ENCODE results near the gene ACER3. TPM values are rescaled to one million over a fixed set of nuclear protein-coding genes. Genes with fewer than 3 reads are reported as not detected.

Gene ACER3
- total and polyA plus RNA-seq, 2 experiments from 2014 or later, result 6.2 to 26.5 TPM

- TF ChIP-seq, protein P1, sequence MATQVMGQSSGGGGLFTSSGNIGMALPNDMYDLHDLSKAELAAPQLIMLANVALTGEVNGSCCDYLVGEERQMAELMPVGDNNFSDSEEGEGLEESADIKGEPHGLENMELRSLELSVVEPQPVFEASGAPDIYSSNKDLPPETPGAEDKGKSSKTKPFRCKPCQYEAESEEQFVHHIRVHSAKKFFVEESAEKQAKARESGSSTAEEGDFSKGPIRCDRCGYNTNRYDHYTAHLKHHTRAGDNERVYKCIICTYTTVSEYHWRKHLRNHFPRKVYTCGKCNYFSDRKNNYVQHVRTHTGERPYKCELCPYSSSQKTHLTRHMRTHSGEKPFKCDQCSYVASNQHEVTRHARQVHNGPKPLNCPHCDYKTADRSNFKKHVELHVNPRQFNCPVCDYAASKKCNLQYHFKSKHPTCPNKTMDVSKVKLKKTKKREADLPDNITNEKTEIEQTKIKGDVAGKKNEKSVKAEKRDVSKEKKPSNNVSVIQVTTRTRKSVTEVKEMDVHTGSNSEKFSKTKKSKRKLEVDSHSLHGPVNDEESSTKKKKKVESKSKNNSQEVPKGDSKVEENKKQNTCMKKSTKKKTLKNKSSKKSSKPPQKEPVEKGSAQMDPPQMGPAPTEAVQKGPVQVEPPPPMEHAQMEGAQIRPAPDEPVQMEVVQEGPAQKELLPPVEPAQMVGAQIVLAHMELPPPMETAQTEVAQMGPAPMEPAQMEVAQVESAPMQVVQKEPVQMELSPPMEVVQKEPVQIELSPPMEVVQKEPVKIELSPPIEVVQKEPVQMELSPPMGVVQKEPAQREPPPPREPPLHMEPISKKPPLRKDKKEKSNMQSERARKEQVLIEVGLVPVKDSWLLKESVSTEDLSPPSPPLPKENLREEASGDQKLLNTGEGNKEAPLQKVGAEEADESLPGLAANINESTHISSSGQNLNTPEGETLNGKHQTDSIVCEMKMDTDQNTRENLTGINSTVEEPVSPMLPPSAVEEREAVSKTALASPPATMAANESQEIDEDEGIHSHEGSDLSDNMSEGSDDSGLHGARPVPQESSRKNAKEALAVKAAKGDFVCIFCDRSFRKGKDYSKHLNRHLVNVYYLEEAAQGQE (IDR thresholded peaks at IDR 0.05; ENCODE audit: unreplicated experiment), result no peak
- no peak for TF ChIP-seq NANOG (IDR thresholded peaks at IDR 0.05; ENCODE audit: borderline replicate concordance)
- no peak for TF ChIP-seq ZNF331 (CRISPR knock-in tag; IDR thresholded peaks at IDR 0.05; ENCODE audit: low read depth)
- no peak for TF ChIP-seq POLR2AphosphoS5 (IDR thresholded peaks at IDR 0.05; ENCODE audit: low read depth)
- no peak for TF ChIP-seq ZNF114 (CRISPR knock-in tag; IDR thresholded peaks at IDR 0.05)
- TF ChIP-seq, protein P2, sequence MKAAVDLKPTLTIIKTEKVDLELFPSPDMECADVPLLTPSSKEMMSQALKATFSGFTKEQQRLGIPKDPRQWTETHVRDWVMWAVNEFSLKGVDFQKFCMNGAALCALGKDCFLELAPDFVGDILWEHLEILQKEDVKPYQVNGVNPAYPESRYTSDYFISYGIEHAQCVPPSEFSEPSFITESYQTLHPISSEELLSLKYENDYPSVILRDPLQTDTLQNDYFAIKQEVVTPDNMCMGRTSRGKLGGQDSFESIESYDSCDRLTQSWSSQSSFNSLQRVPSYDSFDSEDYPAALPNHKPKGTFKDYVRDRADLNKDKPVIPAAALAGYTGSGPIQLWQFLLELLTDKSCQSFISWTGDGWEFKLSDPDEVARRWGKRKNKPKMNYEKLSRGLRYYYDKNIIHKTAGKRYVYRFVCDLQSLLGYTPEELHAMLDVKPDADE (IDR thresholded peaks at IDR 0.05), result no peak
Measured at GRCh38 chr11:76888989-76889388, 28.3 kb downstream of the ACER3 start (continued).

GRCh38 chr11:76889411-76889975 lies 28.8 kb downstream of the ACER3 start:
- Histone ChIP-seq H3K9me2 (ENCODE audit: insufficient read depth) (no peaks in the 10 kb centered on the region), H3K79me2 (replicated peaks; ENCODE audit: insufficient read depth) (peaks cover 3% of the 10 kb centered on the region; the same call in 1 of the 2 replicates), H3K27ac (ENCODE audit: low read depth) (no peak overlapping the region), H3K4me2 (no peak overlapping the region), H4K20me1 (replicated peaks; ENCODE audit: insufficient read depth) (no peaks in the 10 kb centered on the region; the same call in 1 of the 2 replicates), H3K4me1 (ENCODE audit: insufficient read depth) (0 out of 2 replicates have a peak, but pooled peaks cover 7% of the 10 kb centered on the region), H3K36me3 (ENCODE audit: insufficient read depth) (no peaks in the 10 kb centered on the region), H3K27me3 (ENCODE audit: insufficient read depth) (no peaks in the 10 kb centered on the region), H2AFZ (no peak overlapping the region), H3F3A (replicated peaks; ENCODE audit: low read depth) (no peaks in the 10 kb centered on the region), H3K4me3 (no peak overlapping the region)
- DNase-seq (ENCODE audit: low spot score), result no peak
- Mint-ChIP-seq H3K4me1 (peaks cover under 1% of the 10 kb centered on the region), H3K4me3 (no peak overlapping the region), H3K27me3 (ENCODE audit: insufficient read depth, low read depth, poor library complexity) (no peaks in the 10 kb centered on the region), H3K27ac (no peak overlapping the region), H3K9me3 (no peaks in the 10 kb centered on the region), H3K36me3 (ENCODE audit: low read depth) (no peaks in the 10 kb centered on the region)
- ATAC-seq, result no peak
- TF ChIP-seq ZNF331 (CRISPR knock-in tag; IDR thresholded peaks at IDR 0.05; ENCODE audit: low read depth), result no peak
- TF ChIP-seq, protein P3, sequence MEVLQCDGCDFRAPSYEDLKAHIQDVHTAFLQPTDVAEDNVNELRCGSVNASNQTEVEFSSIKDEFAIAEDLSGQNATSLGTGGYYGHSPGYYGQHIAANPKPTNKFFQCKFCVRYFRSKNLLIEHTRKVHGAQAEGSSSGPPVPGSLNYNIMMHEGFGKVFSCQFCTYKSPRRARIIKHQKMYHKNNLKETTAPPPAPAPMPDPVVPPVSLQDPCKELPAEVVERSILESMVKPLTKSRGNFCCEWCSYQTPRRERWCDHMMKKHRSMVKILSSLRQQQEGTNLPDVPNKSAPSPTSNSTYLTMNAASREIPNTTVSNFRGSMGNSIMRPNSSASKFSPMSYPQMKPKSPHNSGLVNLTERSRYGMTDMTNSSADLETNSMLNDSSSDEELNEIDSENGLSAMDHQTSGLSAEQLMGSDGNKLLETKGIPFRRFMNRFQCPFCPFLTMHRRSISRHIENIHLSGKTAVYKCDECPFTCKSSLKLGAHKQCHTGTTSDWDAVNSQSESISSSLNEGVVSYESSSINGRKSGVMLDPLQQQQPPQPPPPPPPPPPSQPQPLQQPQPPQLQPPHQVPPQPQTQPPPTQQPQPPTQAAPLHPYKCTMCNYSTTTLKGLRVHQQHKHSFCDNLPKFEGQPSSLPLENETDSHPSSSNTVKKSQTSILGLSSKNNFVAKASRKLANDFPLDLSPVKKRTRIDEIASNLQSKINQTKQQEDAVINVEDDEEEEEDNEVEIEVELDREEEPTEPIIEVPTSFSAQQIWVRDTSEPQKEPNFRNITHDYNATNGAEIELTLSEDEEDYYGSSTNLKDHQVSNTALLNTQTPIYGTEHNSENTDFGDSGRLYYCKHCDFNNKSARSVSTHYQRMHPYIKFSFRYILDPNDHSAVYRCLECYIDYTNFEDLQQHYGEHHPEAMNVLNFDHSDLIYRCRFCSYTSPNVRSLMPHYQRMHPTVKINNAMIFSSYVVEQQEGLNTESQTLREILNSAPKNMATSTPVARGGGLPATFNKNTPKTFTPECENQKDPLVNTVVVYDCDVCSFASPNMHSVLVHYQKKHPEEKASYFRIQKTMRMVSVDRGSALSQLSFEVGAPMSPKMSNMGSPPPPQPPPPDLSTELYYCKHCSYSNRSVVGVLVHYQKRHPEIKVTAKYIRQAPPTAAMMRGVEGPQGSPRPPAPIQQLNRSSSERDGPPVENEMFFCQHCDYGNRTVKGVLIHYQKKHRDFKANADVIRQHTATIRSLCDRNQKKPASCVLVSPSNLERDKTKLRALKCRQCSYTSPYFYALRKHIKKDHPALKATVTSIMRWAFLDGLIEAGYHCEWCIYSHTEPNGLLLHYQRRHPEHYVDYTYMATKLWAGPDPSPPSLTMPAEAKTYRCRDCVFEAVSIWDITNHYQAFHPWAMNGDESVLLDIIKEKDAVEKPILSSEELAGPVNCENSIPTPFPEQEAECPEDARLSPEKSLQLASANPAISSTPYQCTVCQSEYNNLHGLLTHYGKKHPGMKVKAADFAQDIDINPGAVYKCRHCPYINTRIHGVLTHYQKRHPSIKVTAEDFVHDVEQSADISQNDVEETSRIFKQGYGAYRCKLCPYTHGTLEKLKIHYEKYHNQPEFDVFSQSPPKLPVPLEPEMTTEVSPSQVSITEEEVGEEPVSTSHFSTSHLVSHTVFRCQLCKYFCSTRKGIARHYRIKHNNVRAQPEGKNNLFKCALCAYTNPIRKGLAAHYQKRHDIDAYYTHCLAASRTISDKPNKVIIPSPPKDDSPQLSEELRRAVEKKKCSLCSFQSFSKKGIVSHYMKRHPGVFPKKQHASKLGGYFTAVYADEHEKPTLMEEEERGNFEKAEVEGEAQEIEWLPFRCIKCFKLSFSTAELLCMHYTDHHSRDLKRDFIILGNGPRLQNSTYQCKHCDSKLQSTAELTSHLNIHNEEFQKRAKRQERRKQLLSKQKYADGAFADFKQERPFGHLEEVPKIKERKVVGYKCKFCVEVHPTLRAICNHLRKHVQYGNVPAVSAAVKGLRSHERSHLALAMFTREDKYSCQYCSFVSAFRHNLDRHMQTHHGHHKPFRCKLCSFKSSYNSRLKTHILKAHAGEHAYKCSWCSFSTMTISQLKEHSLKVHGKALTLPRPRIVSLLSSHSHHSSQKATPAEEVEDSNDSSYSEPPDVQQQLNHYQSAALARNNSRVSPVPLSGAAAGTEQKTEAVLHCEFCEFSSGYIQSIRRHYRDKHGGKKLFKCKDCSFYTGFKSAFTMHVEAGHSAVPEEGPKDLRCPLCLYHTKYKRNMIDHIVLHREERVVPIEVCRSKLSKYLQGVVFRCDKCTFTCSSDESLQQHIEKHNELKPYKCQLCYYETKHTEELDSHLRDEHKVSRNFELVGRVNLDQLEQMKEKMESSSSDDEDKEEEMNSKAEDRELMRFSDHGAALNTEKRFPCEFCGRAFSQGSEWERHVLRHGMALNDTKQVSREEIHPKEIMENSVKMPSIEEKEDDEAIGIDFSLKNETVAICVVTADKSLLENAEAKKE (CRISPR knock-in tag; IDR thresholded peaks at IDR 0.05), result no peak
